ENCODE data around the gene RGPD8.
"Not testable (repeated sequence)": the region's sequence is repeated elsewhere in the genome, so short reads cannot be mapped to it uniquely, and the experiment has no call there.

Gene RGPD8

GRCh38 chr2:112434890-112435715 lies 1.7 kb upstream of the RGPD8 start:
- not testable (repeated sequence) for DNase-seq

- no peak for DNase-seq
Observed at GRCh38 chr2:112433932-112434730, 686 bp upstream of the RGPD8 start.

- peak; percentile 24 for DNase-seq
Observed at GRCh38 chr2:112432735-112433479, 538 bp downstream of the RGPD8 start.

GRCh38 chr2:112432390-112432734 lies 1.1 kb downstream of the RGPD8 start:
- not testable (repeated sequence) for DNase-seq

- DNase-seq: not testable (repeated sequence)
Observed at GRCh38 chr2:112431587-112432295, 1.7 kb downstream of the RGPD8 start.

GRCh38 chr2:112424553-112424952 lies 8.9 kb downstream of the RGPD8 start:
- DNase-seq: not testable (repeated sequence)

- DNase-seq: not testable (repeated sequence)
Observed at GRCh38 chr2:112416860-112417259, 16.6 kb downstream of the RGPD8 start.

- not testable (repeated sequence) for DNase-seq
Observed at GRCh38 chr2:112360055-112360454, 73.4 kb downstream of the RGPD8 start.

GRCh38 chr2:112354335-112354734 lies 79.1 kb downstream of the RGPD8 start:
- DNase-seq: not testable (repeated sequence)

- DNase-seq: not testable (repeated sequence)
Observed at GRCh38 chr2:112352809-112353603, 80.4 kb downstream of the RGPD8 start.

- not testable (repeated sequence) for DNase-seq
Observed at GRCh38 chr2:112352292-112352691, 81.2 kb downstream of the RGPD8 start.

- DNase-seq: no peak
Observed at GRCh38 chr2:112345030-112346027, 88.1 kb downstream of the RGPD8 start.

- peak; percentile 19 for DNase-seq
Observed at GRCh38 chr2:112343827-112344585, 89.4 kb downstream of the RGPD8 start.

- no peak for DNase-seq
Observed at GRCh38 chr2:112342067-112342550, 91.3 kb downstream of the RGPD8 start.

GRCh38 chr2:112340475-112341267 lies 92.8 kb downstream of the RGPD8 start:
- DNase-seq: no peak

- no peak for DNase-seq
Observed at GRCh38 chr2:112339986-112340385, 93.5 kb downstream of the RGPD8 start.

- no peak for DNase-seq
Observed at GRCh38 chr2:112335600-112335999, 97.8 kb downstream of the RGPD8 start.

- no peak for DNase-seq
Observed at GRCh38 chr2:112332123-112332696, 101.2 kb downstream of the RGPD8 start.

All from activated CD4-positive, alpha-beta T cell treated with anti-CD3 and anti-CD28 coated beads, Interleukin-10, Interleukin-2, amounts not matched to agents 100 ng/mL and 50 ng/mL, durations not matched to agents 16 hours and 8 hours (primary cell).